ENCODE data around the gene PLEKHG4B. TPM values are rescaled to one million over a fixed set of nuclear protein-coding genes. Genes with fewer than 3 reads are reported as not detected.

Gene PLEKHG4B
- total and polyA plus RNA-seq, 2 of the 4 experiments (the other 2 are of a cell fraction) = 1.1 TPM

GRCh38 chr5:169728-170094 lies 77.7 kb downstream of the PLEKHG4B start:
- Histone ChIP-seq H3K9ac (ENCODE audit: low read depth, low read length) (no peak overlapping the region), H4K20me1 (ENCODE audit: insufficient read depth, low read length) (no peaks in the 10 kb centered on the region), H3K36me3 (ENCODE audit: control insufficient read depth, insufficient read depth, low read length) (no peaks in the 10 kb centered on the region), H3K79me1 (ENCODE audit: low read depth in 1 of 2, low read length in 2 of 2) (no peaks in the 10 kb centered on the region; a peak in 1 of 4 replicates), H4K8ac (ENCODE audit: low read depth in 2 of 2, low read length in 2 of 2) (peak overlapping the region; percentile 67 to 81; a peak in 2 of 4 replicates), H3K27ac (ENCODE audit: insufficient read depth, low read length) (peak overlapping the region; percentile 68; the same call in 1 of the 2 replicates), H3K9me3 (ENCODE audit: control insufficient read depth, insufficient read depth, low read length) (no peaks in the 10 kb centered on the region), H2BK120ac (ENCODE audit: low read depth, low read length) (peak overlapping the region; percentile 89), H3K4me2 (ENCODE audit: low read depth, low read length) (no peak overlapping the region), H2BK15ac (ENCODE audit: low read depth, low read length) (peak overlapping the region; percentile 95; the same call in 2 of the 3 replicates), H4K5ac (ENCODE audit: low read depth, low read length) (no peak overlapping the region), H3K9me1 (ENCODE audit: insufficient read depth, low read length) (peaks cover 24% of the 10 kb centered on the region; the same call in 1 of the 2 replicates), H2AFZ (replicated peaks; ENCODE audit: low read length, poor library complexity) (peak overlapping the region; percentile 66), H2BK5ac (ENCODE audit: low read depth, low read length, poor library complexity, severe bottlenecking) (peak overlapping the region; percentile 54), H4K91ac (ENCODE audit: insufficient read depth, low read depth, low read length) (peak overlapping the region; percentile 92), H3K23ac (ENCODE audit: low read depth, low read length) (0 out of 2 replicates have a peak overlapping the region, but pooled peaks have one; percentile 17), H2AK9ac (replicated peaks; ENCODE audit: low read depth, low read length, poor library complexity) (peak overlapping the region; percentile 58), H3K4me1 (ENCODE audit: control insufficient read depth, insufficient read depth, low read length) (peaks cover 19% of the 10 kb centered on the region), H3K27me3 (ENCODE audit: control insufficient read depth, insufficient read depth, low read length) (0 out of 2 replicates have a peak, but pooled peaks cover 3% of the 10 kb centered on the region), H3K4ac (ENCODE audit: low read depth, low read length) (peak overlapping the region; percentile 75), H2AK5ac (ENCODE audit: low read depth, low read length) (peak overlapping the region; percentile 98), H3K14ac (replicated peaks; ENCODE audit: low read depth, low read length) (peak overlapping the region; percentile 52), H2BK20ac (ENCODE audit: low read depth, low read length) (peak overlapping the region; percentile 91; the same call in 1 of the 2 replicates), H3K56ac (ENCODE audit: extremely low read depth, insufficient read depth, low read length) (no peak overlapping the region; the same call in 1 of the 2 replicates), H3K18ac (ENCODE audit: low read depth, low read length) (peak overlapping the region; percentile 12; the same call in 1 of the 2 replicates), H3K4me3 (ENCODE audit: insufficient read depth, low read depth, low read length) (no peak overlapping the region)
- dilution Hi-C loops (cut with HindIII; ENCODE audit: low sequenced_read_pairs, unreplicated experiment) (no loop called here), intact Hi-C loops (cut with micrococcal nuclease) (no loop called here), in situ Hi-C loops (cut with MboI; ENCODE audit: low sequenced_read_pairs) (no loop called here)
- CTCF ChIA-PET = interaction anchor here (3.2 kb wide), 1 partner anchor 18 kb away, joined by 19 read pairs; no protein-coding TSS in a partner anchor
- no TSS peak for BruUV-seq (replicated peaks)
- POLR2A ChIA-PET (ENCODE audit: unreplicated experiment) = no interaction called here
- 92% methylated on average over 3 of the region's 12 CpGs; no CpG with 5 or more reads in 1 of the 2 experiments for WGBS, 2 experiments (ENCODE audit: extremely low coverage in 2 of 2, insufficient read length in 1 of 2)
- DNase-seq (no peak), ATAC-seq (ENCODE audit: low read depth) (no peak)
- TF ChIP-seq RFX5 (IDR thresholded peaks at IDR 0.05; ENCODE audit: low read depth, low read length) (no peak), USF2 (IDR thresholded peaks at IDR 0.05; ENCODE audit: low read depth, low read length) (no peak), RAD21 (IDR thresholded peaks at IDR 0.05; ENCODE audit: low read length) (no peak), RCOR1 (IDR thresholded peaks at IDR 0.05; ENCODE audit: insufficient replicate concordance, low read length) (no peak), CHD1 (IDR thresholded peaks at IDR 0.05; ENCODE audit: low read depth, low read length) (no peak), BHLHE40 (IDR thresholded peaks at IDR 0.05; ENCODE audit: low read depth, low read length) (no peak), MAFK (IDR thresholded peaks at IDR 0.05; ENCODE audit: low read depth, low read length) (no peak), CEBPB (IDR thresholded peaks at IDR 0.05; ENCODE audit: low read depth, low read length) (no peak), CTCF (conservative IDR thresholded peaks at IDR 0.05; ENCODE audit: low read depth, low read length) (no peak)

All from IMR-90 (cell line).